Peyer's patch (tissue), 4 donors: Measurements from ENCODE around the gene ITGAL. TPM values are rescaled to one million over a fixed set of nuclear protein-coding genes. Genes with fewer than 3 reads are reported as not detected.
"Not testable (repeated sequence)": the region's sequence is repeated elsewhere in the genome, so short reads cannot be mapped to it uniquely, and the experiment has no call there.

ENCODE experiments used
- DNase-seq, 3 donors: peaks; one replicate each; pipeline ENCODE4 v3.0.0-alpha.2; 2017 to 2019
- H3K27ac ChIP-seq, 4 donors: fragments of 200-600 bp; sonication (generic); one replicate each; pipeline ENCODE4 v1.5.1; 2016 to 2019
- H3K27me3 ChIP-seq, 2 donors: fragments of 200-600 bp; sonication (generic); one replicate each; pipeline ENCODE4 v1.5.1; 2019
- H3K36me3 ChIP-seq, 3 donors: fragments of 200-600 bp; sonication (generic); one replicate each; pipeline ENCODE4 v1.5.1; 2016 to 2019
- H3K4me1 ChIP-seq, 4 donors: fragments of 200-600 bp; sonication (generic); one replicate each; pipeline ENCODE4 v1.5.1; 2016 to 2019
- H3K4me3 ChIP-seq, 4 donors: fragments of 200-600 bp; sonication (generic); 1 replicate in 3 of 4; 2 replicates in 1 of 4; pipeline ENCODE4 v1.5.1; 2016 to 2019; ENCODE audit warnings: mild to moderate bottlenecking in 1 of 4
- H3K9me3 ChIP-seq, 4 donors: fragments of 200-600 bp; sonication (generic); one replicate each; pipeline ENCODE4 v1.5.1; 2016 to 2019; ENCODE audit warnings: mild to moderate bottlenecking in 1 of 4
- CTCF ChIP-seq, 6 experiments: fragments of 450-650 bp in 4 of 6; fragments of 200-600 bp in 2 of 6; sonication (generic) in 1 of 6; IDR thresholded peaks; one replicate each; pipeline ENCODE4 v1.5.1; 2017 to 2019; ENCODE audit warnings: antibody characterized with exemption in 6 of 6, mild to moderate bottlenecking in 3 of 6, moderate library complexity in 1 of 6
- POLR2A ChIP-seq, 2 donors: fragments of 450-650 bp; IDR thresholded peaks; one replicate each; pipeline ENCODE4 v1.5.1; 2017; ENCODE audit warnings: antibody characterized with exemption in 2 of 2, mild to moderate bottlenecking in 2 of 2, moderate library complexity in 2 of 2
- total RNA-seq, 4 donors: library from RNA; depleted of rRNA; stranded (reverse); fragments of >200 nt; gene quantifications; one replicate each; pipeline ENCODE4 v1.1.0, GENCODE V29; 2016

Gene ITGAL
- total RNA-seq, 4 donors from 2014 or later = 4.3 to 52.0 (median 13.0) TPM

GRCh38 chr16:30473231-30474073, 910 bp downstream of the ITGAL start:
- no peaks in the 10 kb centered on the region for H3K36me3 ChIP-seq
- peak overlapping the region; percentile 22 to 44 (median 42) for H3K4me3 ChIP-seq
- H3K27ac ChIP-seq = peak overlapping the region; percentile 38 to 86 (median 67)
- no peaks in the 10 kb centered on the region for H3K27me3 ChIP-seq
- H3K9me3 ChIP-seq = no peaks in the 10 kb centered on the region
- peak in 2 of 3 donors; percentile 59 to 68 for DNase-seq
- H3K4me1 ChIP-seq = peaks cover 0 to 11% (median 3%) of the 10 kb centered on the region in 4 donors
- no peak for TF ChIP-seq CTCF (IDR thresholded peaks at IDR 0.05)
- no peak for TF ChIP-seq POLR2A (IDR thresholded peaks at IDR 0.05)

GRCh38 chr16:30474074-30474452, 1.5 kb downstream of the ITGAL start:
- TF ChIP-seq POLR2A (IDR thresholded peaks at IDR 0.05) = no peak
- TF ChIP-seq CTCF (IDR thresholded peaks at IDR 0.05) = no peak
- Histone ChIP-seq H3K4me3 (peak overlapping the region; percentile 22 to 44 (median 42)), H3K27me3 (no peaks in the 10 kb centered on the region), H3K9me3 (no peaks in the 10 kb centered on the region), H3K27ac (peak overlapping the region; percentile 38 to 86 (median 67)), H3K4me1 (peaks cover 0 to 11% (median 3%) of the 10 kb centered on the region in 4 donors), H3K36me3 (no peaks in the 10 kb centered on the region)
- no peak for DNase-seq

GRCh38 chr16:30474684-30475083, 2.1 kb downstream of the ITGAL start:
- peak overlapping the region in 1 of 4 donors; percentile 86 for H3K27ac ChIP-seq
- peak overlapping the region in 2 of 4 donors; percentile 44 for H3K4me3 ChIP-seq

GRCh38 chr16:30476991-30477390, 4.4 kb downstream of the ITGAL start:
- Histone ChIP-seq H3K36me3 (no peaks in the 10 kb centered on the region), H3K27ac (no peak overlapping the region), H3K4me3 (no peak overlapping the region), H3K27me3 (no peaks in the 10 kb centered on the region), H3K4me1 (no peaks in the 10 kb centered on the region), H3K9me3 (no peaks in the 10 kb centered on the region)
- DNase-seq = no peak
- no peak for TF ChIP-seq CTCF (IDR thresholded peaks at IDR 0.05)
- TF ChIP-seq POLR2A (IDR thresholded peaks at IDR 0.05) = no peak

More at GRCh38 chr16:30474684-30475083, 2.1 kb downstream of the ITGAL start:
- H3K27me3 ChIP-seq = no peaks in the 10 kb centered on the region
- no peaks in the 10 kb centered on the region for H3K36me3 ChIP-seq
- no peaks in the 10 kb centered on the region for H3K9me3 ChIP-seq
- TF ChIP-seq POLR2A (IDR thresholded peaks at IDR 0.05) = no peak
- TF ChIP-seq CTCF (IDR thresholded peaks at IDR 0.05) = no peak
- no peak for DNase-seq
- H3K4me1 ChIP-seq = peaks cover 0 to 11% (median 3%) of the 10 kb centered on the region in 4 donors

- not testable (repeated sequence) for DNase-seq, H3K4me3 ChIP-seq, H3K27me3 ChIP-seq, H3K9me3 ChIP-seq, H3K36me3 ChIP-seq, H3K4me1 ChIP-seq, H3K27ac ChIP-seq
Observed at GRCh38 chr16:30477773-30478172, 5.2 kb downstream of the ITGAL start.

- Histone ChIP-seq H3K4me1 (no peaks in the 10 kb centered on the region), H3K27me3 (no peaks in the 10 kb centered on the region), H3K27ac (no peak overlapping the region), H3K4me3 (no peak overlapping the region), H3K36me3 (no peaks in the 10 kb centered on the region), H3K9me3 (no peaks in the 10 kb centered on the region)
- no peak for TF ChIP-seq CTCF (IDR thresholded peaks at IDR 0.05)
- TF ChIP-seq POLR2A (IDR thresholded peaks at IDR 0.05) = no peak
- no peak for DNase-seq
Observed at GRCh38 chr16:30478766-30479478, 6.4 kb downstream of the ITGAL start.
